Panc1 (cell line): Measurements from ENCODE around the gene TBRG1.

ENCODE experiments used
- POLR2AphosphoS5 ChIP-seq: IDR thresholded peaks from 2 replicates; pipeline ENCODE4 v1.6.1; 2012; ENCODE audit warnings: mild to moderate bottlenecking, low read depth, low read length, moderate library complexity
- TCF7L2 ChIP-seq: IDR thresholded peaks from 2 replicates; pipeline ENCODE4 v1.6.1; 2011; ENCODE audit warnings: mild to moderate bottlenecking, low read depth, low read length, inconsistent platforms
- TF ChIP-seq, protein P1 (sequence below): fragments of 450-650 bp; IDR thresholded peaks from 2 replicates; pipeline ENCODE4 v1.5.1; 2017; ENCODE audit warnings: mild to moderate bottlenecking
- TF ChIP-seq, protein P2 (sequence below), 2 experiments: IDR thresholded peaks; 2 replicates each; pipeline ENCODE4 v1.6.1; 2011 to 2012; ENCODE audit warnings: low read depth in 2 of 2, control low read depth in 1 of 2, low read length in 1 of 2, mild to moderate bottlenecking in 1 of 2, moderate library complexity in 1 of 2; ENCODE audit not compliant: insufficient read depth in 1 of 2

- TF ChIP-seq, protein P1, sequence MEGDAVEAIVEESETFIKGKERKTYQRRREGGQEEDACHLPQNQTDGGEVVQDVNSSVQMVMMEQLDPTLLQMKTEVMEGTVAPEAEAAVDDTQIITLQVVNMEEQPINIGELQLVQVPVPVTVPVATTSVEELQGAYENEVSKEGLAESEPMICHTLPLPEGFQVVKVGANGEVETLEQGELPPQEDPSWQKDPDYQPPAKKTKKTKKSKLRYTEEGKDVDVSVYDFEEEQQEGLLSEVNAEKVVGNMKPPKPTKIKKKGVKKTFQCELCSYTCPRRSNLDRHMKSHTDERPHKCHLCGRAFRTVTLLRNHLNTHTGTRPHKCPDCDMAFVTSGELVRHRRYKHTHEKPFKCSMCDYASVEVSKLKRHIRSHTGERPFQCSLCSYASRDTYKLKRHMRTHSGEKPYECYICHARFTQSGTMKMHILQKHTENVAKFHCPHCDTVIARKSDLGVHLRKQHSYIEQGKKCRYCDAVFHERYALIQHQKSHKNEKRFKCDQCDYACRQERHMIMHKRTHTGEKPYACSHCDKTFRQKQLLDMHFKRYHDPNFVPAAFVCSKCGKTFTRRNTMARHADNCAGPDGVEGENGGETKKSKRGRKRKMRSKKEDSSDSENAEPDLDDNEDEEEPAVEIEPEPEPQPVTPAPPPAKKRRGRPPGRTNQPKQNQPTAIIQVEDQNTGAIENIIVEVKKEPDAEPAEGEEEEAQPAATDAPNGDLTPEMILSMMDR: no peak
- TF ChIP-seq POLR2AphosphoS5 (no peak), TCF7L2 (no peak)
- TF ChIP-seq, protein P2, sequence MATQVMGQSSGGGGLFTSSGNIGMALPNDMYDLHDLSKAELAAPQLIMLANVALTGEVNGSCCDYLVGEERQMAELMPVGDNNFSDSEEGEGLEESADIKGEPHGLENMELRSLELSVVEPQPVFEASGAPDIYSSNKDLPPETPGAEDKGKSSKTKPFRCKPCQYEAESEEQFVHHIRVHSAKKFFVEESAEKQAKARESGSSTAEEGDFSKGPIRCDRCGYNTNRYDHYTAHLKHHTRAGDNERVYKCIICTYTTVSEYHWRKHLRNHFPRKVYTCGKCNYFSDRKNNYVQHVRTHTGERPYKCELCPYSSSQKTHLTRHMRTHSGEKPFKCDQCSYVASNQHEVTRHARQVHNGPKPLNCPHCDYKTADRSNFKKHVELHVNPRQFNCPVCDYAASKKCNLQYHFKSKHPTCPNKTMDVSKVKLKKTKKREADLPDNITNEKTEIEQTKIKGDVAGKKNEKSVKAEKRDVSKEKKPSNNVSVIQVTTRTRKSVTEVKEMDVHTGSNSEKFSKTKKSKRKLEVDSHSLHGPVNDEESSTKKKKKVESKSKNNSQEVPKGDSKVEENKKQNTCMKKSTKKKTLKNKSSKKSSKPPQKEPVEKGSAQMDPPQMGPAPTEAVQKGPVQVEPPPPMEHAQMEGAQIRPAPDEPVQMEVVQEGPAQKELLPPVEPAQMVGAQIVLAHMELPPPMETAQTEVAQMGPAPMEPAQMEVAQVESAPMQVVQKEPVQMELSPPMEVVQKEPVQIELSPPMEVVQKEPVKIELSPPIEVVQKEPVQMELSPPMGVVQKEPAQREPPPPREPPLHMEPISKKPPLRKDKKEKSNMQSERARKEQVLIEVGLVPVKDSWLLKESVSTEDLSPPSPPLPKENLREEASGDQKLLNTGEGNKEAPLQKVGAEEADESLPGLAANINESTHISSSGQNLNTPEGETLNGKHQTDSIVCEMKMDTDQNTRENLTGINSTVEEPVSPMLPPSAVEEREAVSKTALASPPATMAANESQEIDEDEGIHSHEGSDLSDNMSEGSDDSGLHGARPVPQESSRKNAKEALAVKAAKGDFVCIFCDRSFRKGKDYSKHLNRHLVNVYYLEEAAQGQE (IDR thresholded peaks at IDR 0.05; ENCODE audit: insufficient read depth in 1 of 2, low read depth in 2 of 2, low read length in 1 of 2): no peak
These were observed 55.8 kb downstream of the TBRG1 start for GRCh38 chr11:124678416-124678815.
